ENCODE results near the gene TRIM29.

The TRIM29 gene

DNA sequence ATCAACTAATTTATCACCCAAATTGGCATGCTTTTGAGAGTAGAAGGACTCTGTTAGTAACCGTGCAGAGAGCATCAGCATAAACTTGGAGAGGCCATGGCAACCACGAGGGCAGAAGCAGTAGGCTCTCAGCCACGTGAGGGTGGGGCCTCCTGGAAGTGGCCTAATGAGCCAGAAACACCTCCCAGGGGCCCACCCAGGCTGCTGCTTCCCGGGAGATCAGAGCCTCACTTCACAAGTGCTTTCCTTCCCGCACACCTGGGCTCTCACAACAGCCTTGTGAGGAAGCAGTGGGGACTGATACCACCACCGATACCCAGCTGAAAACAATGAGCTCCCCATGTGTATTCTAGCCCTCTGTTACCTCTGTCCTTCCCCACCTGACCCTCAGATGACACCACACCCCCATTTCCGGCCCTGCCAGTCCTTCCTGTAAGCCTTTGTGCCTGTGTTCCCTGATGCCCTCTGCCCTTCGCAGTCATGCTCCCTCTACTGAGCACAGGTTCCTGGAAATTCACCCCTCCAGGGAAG, 17.0 kb downstream of the TRIM29 start:
- no peak for DNase-seq (ENCODE audit: low read depth)
- TF ChIP-seq, protein P1, sequence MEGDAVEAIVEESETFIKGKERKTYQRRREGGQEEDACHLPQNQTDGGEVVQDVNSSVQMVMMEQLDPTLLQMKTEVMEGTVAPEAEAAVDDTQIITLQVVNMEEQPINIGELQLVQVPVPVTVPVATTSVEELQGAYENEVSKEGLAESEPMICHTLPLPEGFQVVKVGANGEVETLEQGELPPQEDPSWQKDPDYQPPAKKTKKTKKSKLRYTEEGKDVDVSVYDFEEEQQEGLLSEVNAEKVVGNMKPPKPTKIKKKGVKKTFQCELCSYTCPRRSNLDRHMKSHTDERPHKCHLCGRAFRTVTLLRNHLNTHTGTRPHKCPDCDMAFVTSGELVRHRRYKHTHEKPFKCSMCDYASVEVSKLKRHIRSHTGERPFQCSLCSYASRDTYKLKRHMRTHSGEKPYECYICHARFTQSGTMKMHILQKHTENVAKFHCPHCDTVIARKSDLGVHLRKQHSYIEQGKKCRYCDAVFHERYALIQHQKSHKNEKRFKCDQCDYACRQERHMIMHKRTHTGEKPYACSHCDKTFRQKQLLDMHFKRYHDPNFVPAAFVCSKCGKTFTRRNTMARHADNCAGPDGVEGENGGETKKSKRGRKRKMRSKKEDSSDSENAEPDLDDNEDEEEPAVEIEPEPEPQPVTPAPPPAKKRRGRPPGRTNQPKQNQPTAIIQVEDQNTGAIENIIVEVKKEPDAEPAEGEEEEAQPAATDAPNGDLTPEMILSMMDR (conservative IDR thresholded peaks at IDR 0.05; ENCODE audit: low read depth, low read length), result no peak
- no peak overlapping the region for H3K4me3 ChIP-seq (ENCODE audit: low read length)

DNA sequence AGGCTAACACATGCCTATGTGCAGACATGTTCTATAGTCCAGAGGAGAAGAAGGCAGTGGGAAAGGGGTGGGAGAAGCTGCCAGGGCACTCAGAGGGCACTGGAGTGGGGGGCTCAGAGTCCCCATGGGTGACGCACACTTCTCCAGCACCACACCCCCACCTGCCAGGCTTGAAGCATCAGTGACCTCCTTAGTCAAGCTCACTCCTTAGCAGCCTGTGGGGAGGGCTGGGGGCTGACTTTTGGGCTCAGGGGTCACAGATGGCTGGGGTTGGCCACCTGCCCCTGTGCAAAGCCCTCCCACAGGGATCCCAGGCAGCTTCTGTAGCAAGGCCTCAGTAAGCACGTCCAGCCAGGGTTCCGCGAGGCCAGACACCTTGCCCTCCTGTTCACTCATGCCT, 18.8 kb downstream of the TRIM29 start:
- no peak for DNase-seq (ENCODE audit: low read depth)
- TF ChIP-seq, protein P1 (conservative IDR thresholded peaks at IDR 0.05; ENCODE audit: low read depth, low read length), result no peak
- no peak overlapping the region for H3K4me3 ChIP-seq (ENCODE audit: low read length)

DNA sequence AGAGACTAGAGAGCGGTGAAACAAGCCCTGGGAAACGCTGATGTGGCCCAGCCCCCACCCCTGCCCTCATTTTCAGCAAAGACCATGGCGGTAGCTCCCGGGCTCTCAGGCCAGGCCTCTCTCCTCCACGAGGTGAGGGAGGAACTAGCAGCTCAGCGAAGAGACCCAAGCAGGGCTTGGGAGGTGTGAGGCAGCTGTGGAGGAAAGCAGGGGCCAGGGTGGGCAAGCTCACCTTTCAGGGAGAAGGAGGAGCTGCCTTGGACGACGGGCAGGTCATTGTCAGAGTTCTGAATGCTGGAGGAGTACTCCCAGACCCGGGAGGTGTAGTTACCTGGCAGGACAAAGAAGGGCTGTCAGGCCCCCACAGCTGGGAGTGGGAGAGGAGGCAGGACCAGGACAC, 19.9 kb downstream of the TRIM29 start:
- TF ChIP-seq, protein P1 (conservative IDR thresholded peaks at IDR 0.05; ENCODE audit: low read depth, low read length), result no peak
- no peak overlapping the region for H3K4me3 ChIP-seq (ENCODE audit: low read length)
- DNase-seq (ENCODE audit: low read depth), result no peak

DNA sequence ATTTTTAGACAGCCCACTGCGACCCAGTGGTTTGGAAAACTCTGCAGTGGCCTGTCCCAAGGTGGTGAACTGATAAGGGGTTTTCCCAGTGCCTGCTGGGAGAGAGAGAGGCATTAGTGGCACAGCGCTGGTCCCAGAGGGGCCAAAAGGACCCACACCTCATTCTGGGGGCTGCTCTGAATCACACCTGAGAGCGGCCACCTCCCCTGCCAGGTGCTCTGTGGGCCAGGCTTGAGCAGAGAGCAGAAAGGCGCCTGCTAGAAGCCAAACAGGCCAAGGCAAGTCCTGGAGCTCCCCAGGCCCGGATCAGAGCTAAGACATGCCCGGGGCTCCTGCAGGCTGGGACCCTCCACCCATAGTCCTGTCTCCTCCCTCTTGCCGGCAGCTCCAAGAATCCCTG, 20.9 kb downstream of the TRIM29 start:
- TF ChIP-seq, protein P1 (conservative IDR thresholded peaks at IDR 0.05; ENCODE audit: low read depth, low read length), result no peak
- DNase-seq (ENCODE audit: low read depth), result no peak
- H3K4me3 ChIP-seq (ENCODE audit: low read length), result no peak overlapping the region

DNA sequence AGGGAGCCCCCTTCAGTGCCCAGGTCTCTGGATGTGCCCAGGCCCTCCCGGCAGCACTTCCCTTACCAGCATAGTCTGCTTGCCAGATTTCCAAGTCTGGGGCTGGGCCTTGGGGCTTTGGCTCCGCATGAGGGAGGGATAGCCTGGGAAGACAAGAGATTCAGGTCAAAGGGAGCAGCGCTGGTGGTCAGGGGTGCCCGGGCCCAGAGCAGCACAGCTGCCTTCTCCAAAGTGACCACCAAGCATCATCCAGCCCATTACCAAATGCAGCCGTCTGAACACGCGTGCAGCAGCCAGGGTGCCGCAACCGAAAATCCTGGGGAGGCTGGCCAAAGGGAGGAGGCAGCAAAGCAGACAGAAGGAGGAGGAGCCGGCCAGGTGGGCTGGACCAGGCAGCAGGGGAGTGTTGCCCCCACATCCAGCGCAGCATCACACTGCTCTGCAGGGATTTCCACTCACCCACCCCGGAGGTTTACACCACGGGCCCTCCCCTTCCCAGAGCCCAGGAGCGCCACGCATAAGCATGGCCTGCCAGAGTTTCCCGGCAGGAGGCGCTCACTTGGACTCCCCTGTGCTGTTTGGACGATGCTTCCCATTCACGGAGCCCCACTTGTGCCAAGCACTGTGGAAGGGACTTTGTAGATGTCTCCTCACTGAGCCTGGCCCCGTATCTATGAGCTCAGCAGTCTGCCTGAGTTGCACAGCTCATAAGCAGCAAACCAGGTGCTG, 22.5 kb downstream of the TRIM29 start:
- H3K4me3 ChIP-seq (ENCODE audit: low read length), result no peak overlapping the region
- TF ChIP-seq, protein P1 (conservative IDR thresholded peaks at IDR 0.05; ENCODE audit: low read depth, low read length), result peak; percentile 7
- no peak for DNase-seq (ENCODE audit: low read depth)

DNA sequence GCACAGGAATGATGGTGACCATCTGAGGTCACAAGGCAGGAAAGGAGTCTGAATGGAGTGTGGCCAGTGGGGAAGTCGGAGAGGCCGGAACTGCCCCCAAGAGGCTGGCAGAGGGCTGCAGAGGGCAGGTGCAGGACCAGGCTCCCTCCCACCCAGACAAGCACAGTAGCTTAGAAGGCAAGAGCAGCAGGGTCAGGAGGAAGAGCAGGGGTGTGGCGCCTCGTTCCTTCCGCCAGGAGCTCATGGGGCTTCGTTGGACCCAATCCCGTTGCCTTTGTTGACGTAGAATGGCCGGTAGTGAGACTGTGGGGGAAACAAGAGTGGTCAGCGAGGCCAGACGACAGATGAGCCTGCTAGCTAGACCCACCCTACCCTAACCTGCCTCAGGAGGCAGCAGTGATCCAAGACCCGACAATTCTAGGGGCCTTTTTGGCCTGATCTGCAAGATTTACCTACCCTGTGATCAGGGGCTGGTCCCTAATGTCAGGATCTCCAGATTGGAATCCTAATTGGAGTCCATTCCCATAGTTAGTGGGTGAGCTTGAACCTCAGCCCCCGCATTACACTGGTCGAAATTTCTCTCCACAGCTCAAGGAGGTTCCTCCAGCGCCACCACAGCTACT, 25.6 kb downstream of the TRIM29 start:
- H3K4me3 ChIP-seq (ENCODE audit: low read length), result no peak overlapping the region
- TF ChIP-seq, protein P1 (conservative IDR thresholded peaks at IDR 0.05; ENCODE audit: low read depth, low read length), result peak; percentile 18
- no peak for DNase-seq (ENCODE audit: low read depth)

DNA sequence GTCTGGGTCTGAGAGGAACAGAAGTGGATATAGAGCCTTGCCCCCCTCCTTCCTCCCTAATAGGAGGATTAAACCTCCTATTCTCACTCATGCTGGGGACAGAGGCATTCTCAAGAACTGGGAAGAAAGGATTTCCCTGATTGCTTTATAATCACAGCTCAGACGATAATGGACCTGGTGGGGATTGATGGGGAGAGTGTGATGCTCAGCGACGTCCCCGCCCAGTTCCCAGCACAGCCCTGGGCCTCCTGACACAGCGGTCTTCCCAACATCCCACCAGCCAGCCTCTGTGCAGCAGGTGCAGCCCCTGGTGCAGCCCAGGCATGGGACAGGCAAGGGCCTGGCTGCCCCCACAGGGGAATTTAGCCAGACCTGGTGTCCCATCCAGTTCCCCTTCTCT, 28.4 kb downstream of the TRIM29 start:
- no peak overlapping the region for H3K4me3 ChIP-seq (ENCODE audit: low read length)
- DNase-seq (ENCODE audit: low read depth), result no peak
- TF ChIP-seq, protein P1 (conservative IDR thresholded peaks at IDR 0.05; ENCODE audit: low read depth, low read length), result no peak

Measured in retinal pigment epithelial cell (primary cell).